HL-60/S4 (cell line): ENCODE results near the gene FGB.

ENCODE experiments used
- in situ Hi-C: fragments of 300-500 bp; cut with MboI; formaldehyde crosslinking; loops from 2 replicates; pipeline ENCODE4 v1.14.3; 2022; ENCODE audit warnings: low sequenced_read_pairs

FGB gene

GRCh38 chr4:154562697-154563254 is at the start of gene FGB:
FGB (plus strand) TSS chr4:154563011; CDS start chr4:154563019, 8 bp downstream.
- in situ Hi-C loops = no loop called here

GRCh38 chr4:154516318-154517029 is 46.3 kb upstream of the FGB start:
- in situ Hi-C loops = no loop called here

- in situ Hi-C loops = no loop called here
Observed at GRCh38 chr4:154517591-154517990, 45.2 kb upstream of the FGB start.

- in situ Hi-C loops = no loop called here
Observed at GRCh38 chr4:154519214-154519613, 43.6 kb upstream of the FGB start.

GRCh38 chr4:154521607-154522006 is 41.2 kb upstream of the FGB start:
- in situ Hi-C loops = no loop called here

GRCh38 chr4:154526151-154526550 is 36.7 kb upstream of the FGB start:
- in situ Hi-C loops = no loop called here

- in situ Hi-C loops = no loop called here
Observed at GRCh38 chr4:154527308-154527707, 35.5 kb upstream of the FGB start.

GRCh38 chr4:154528869-154529268 is 33.9 kb upstream of the FGB start:
- in situ Hi-C loops = no loop called here

GRCh38 chr4:154529728-154530519 is 32.9 kb upstream of the FGB start:
- in situ Hi-C loops = no loop called here

GRCh38 chr4:154534296-154534695 is 28.5 kb upstream of the FGB start:
- in situ Hi-C loops = no loop called here

- in situ Hi-C loops = no loop called here
Observed at GRCh38 chr4:154542271-154542879, 20.4 kb upstream of the FGB start.

- in situ Hi-C loops = no loop called here
Observed at GRCh38 chr4:154545689-154546088, 17.1 kb upstream of the FGB start.

- in situ Hi-C loops = no loop called here
Observed at GRCh38 chr4:154549894-154550790, 12.7 kb upstream of the FGB start, which contains the start of gene PLRG1. PLRG1 (minus strand) TSS chr4:154550400; CDS start chr4:154550308, 92 bp downstream.

GRCh38 chr4:154551872-154552686 is 10.7 kb upstream of the FGB start:
- in situ Hi-C loops = no loop called here

- in situ Hi-C loops = no loop called here
Observed at GRCh38 chr4:154559141-154559493, 3.7 kb upstream of the FGB start.

- in situ Hi-C loops = no loop called here
Observed at GRCh38 chr4:154559494-154560418, 3.1 kb upstream of the FGB start.

- in situ Hi-C loops = no loop called here
Observed at GRCh38 chr4:154560419-154560801, 2.4 kb upstream of the FGB start.

GRCh38 chr4:154560824-154561231 is 2.0 kb upstream of the FGB start:
- in situ Hi-C loops = no loop called here

- in situ Hi-C loops = no loop called here
Observed at GRCh38 chr4:154564311-154564710, 1.5 kb downstream of the FGB start.
